Prostate gland (tissue), 2 donors: ENCODE measurements around the gene COLEC11.

Experiments used
- POLR2A ChIP-seq: fragments of 450-650 bp; IDR thresholded peaks from one replicate; pipeline ENCODE4 v1.6.1; 2016; ENCODE audit warnings: antibody characterized with exemption, mild to moderate bottlenecking
- POLR2AphosphoS5 ChIP-seq: sonication (generic); formaldehyde crosslinking; IDR thresholded peaks from one replicate; pipeline ENCODE4 v1.6.1; 2017; ENCODE audit warnings: antibody characterized with exemption
- TF ChIP-seq, protein P1 (sequence below), 4 experiments: fragments of 200-600 bp in 2 of 4; fragments of 450-650 bp in 2 of 4; sonication (generic) in 2 of 4; IDR thresholded peaks; 1 replicate in 3 of 4; 2 replicates in 1 of 4; pipeline ENCODE4 v1.5.1; 2016 to 2019; ENCODE audit warnings: antibody characterized with exemption in 4 of 4, mild to moderate bottlenecking in 2 of 4, moderate library complexity in 2 of 4

DNA sequence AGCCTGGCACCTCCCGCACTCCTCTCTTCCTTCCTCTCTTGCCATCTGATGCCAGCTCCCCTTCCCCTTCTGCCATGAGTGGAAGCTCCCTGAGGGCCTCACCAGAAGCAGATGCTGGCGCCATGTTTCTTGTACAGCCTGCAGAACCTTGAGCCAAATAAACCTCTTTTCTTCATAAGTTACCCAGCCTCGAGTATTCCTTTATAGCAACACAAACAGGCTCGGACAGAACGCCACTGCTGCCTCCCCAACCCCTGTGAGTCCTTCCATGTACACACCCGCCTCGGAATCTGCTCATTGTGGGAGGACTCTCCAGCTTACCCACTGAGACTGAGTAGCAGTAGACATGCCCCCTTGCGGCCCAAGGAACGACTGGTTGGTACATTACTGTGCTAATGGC lies 28.1 kb upstream of the COLEC11 start:
- TF ChIP-seq, protein P1, sequence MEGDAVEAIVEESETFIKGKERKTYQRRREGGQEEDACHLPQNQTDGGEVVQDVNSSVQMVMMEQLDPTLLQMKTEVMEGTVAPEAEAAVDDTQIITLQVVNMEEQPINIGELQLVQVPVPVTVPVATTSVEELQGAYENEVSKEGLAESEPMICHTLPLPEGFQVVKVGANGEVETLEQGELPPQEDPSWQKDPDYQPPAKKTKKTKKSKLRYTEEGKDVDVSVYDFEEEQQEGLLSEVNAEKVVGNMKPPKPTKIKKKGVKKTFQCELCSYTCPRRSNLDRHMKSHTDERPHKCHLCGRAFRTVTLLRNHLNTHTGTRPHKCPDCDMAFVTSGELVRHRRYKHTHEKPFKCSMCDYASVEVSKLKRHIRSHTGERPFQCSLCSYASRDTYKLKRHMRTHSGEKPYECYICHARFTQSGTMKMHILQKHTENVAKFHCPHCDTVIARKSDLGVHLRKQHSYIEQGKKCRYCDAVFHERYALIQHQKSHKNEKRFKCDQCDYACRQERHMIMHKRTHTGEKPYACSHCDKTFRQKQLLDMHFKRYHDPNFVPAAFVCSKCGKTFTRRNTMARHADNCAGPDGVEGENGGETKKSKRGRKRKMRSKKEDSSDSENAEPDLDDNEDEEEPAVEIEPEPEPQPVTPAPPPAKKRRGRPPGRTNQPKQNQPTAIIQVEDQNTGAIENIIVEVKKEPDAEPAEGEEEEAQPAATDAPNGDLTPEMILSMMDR (IDR thresholded peaks at IDR 0.05) = no peak
- TF ChIP-seq POLR2AphosphoS5 (no peak), POLR2A (no peak)
